Fibroblast of skin of scalp (primary cell): ENCODE measurements around the gene ZNF407.
"Not testable (repeated sequence)": the region's sequence is repeated elsewhere in the genome, so short reads cannot be mapped to it uniquely, and the experiment has no call there.

Source experiments
- DNase-seq: peaks from one replicate; pipeline ENCODE4 v3.0.0-alpha.2; 2013

The ZNF407 gene

DNA sequence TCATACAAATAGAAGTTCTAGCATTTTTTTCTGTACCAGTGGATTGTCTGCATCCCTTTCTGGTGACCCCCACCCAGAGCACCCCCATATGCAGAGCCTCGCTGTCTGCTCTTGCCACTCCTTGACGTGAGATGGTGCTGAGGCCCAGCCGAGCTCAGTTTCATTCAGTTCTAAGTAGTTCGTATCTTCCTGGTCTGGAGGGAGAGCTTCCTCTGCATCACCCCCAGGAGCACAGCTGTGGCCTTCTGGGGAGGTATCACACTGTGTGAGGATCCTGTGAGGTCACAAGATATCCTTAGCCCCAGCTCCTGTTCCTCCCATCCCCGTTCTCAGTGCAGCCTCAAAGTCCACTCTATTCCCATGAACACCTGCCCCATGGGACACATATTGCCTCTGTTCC, 478.6 kb downstream of the ZNF407 start:
- DNase-seq = no peak

DNA sequence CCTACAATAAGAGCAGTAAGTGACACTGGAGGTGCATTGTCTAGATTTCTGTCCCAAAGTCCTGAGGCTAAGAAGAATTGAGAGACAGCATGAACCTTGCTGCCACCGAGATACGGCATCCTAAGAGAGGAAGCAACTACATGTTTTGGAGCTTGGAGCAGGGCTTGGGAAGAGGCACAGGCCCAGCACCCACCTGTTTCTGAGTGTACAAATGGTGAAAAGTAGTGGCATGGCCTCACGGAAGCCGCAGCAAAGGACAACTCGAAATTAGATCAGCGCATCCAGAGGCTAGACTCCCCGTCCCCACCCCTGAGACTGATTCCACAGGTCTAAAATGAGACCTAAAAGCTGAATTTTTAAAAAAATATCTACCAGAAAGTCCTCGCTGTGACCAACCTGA, 483.8 kb downstream of the ZNF407 start:
- DNase-seq = no peak

DNA sequence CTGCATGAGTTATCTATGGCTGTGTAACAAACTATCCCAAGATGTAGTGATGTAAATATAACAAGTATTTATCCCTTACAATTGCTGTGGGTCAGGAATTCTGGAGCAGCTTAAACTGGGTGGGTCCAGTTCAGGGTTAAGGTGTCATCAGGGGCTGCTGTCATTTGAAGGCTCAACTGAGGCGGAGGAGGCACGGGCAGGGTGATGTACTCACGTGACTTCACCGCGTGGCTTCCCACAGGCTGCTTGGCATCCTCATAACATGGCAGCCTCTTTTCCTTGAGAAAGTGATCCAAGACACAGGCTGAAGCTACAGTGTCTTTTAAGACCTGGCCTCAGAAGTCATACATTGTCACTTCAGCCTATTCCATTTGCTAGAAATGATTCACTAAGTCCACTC, 485.5 kb downstream of the ZNF407 start:
- DNase-seq = no peak

DNA sequence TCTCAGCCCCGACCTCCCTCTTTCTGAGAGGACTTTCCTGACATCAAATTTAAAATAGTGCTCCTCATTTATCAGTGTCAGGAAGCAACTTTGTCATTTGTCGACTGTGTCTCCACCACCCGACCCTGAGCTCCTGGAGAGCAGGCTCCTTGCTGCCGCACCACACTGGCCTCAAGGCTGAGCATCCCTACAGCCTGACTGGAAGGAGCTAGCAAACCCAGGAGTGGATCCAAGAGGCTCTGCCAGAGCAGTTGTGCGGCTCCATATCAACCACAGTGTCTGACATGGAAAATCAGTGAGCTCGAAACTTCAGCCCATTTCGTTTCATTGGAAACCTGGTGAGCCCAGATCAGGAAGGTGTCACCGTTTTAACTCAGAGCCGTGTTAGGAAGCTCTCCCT, 486.1 kb downstream of the ZNF407 start:
- no peak for DNase-seq

DNA sequence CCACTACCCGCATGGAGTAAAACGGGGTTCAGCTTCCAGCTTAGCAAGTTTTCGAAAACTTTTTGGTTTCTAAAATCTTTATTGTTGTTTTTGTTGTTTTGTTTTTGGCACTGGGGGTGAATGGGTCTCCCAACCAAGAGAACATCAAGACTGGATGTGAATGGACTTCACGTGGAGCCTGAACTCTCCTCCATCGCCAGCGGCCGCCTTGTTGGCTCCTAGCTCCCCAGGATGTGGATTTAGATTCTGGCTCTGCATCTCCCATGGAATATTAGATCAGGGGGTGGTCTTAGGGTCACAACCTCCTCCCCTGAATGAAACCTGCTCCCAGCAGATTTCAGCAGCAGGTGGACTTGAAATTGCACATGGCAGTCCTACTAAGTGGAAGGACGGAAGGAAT, 488.0 kb downstream of the ZNF407 start:
- DNase-seq = not testable (repeated sequence)

DNA sequence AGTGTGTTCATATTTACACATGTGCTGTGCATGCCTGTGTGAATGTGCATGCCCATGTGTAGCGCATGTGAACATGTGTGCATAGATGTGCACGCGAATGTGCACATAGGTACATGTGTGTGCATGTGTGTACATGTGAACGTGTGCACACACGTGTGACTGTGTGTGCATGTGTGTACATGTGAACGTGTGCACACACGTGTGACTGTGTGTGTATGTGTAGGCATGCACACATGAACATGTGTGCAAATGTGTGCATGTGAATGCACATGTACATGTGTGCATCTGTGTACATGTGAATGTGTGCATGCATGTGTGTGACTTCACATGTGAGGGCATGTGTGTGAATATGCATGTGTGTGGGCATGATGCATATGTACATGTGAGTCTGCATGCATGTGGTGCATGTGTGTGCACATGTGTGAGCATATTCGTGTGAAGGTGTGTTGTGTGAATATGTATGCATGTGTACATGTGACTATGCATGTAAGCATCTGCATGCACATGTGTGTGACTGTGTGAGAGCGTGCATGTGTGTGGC, 488.9 kb downstream of the ZNF407 start:
- no peak for DNase-seq

DNA sequence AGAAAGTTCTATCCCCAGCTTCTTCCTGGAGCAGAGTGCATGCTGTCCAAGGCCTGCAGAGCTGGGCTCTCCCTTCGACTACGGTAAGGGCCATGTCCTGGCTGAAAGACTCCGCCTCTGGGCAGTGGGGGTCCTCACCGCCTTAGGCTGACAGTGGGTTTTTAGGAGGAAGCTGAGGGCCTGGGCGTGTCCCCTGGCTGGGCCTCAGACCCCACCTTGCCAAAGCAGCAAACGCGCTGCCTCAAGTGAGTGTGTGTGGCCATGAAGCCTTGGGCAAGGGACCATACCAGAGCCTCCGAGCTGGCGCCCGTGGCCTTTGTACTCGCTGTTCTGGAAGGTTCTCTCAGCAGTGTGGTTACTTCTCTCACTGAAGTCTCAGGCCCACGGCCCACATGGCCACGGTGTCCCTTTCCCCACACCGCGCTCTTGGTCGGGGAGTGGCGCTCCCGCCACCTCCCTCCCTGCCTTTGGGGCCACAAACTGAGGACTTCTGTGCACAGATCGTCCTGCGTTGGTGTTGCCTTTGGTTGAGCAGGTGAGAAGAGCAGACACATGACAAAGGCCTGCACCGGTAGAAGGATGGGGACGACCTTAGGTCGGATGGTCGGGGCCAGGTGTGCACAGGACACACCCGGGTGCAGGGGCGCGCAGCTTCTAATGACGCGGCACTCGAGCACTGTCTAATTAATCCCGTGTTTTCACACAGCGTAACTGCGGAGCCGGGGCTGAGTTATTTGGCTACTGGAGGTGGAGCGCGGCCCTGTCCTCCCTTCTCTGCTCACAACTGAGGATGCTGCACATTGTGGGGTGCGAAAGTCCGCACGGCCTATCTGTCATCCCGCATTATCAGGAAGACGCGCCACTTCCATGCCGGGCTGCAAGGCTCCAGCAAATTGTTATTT, 489.7 kb downstream of the ZNF407 start:
- no peak for DNase-seq

DNA sequence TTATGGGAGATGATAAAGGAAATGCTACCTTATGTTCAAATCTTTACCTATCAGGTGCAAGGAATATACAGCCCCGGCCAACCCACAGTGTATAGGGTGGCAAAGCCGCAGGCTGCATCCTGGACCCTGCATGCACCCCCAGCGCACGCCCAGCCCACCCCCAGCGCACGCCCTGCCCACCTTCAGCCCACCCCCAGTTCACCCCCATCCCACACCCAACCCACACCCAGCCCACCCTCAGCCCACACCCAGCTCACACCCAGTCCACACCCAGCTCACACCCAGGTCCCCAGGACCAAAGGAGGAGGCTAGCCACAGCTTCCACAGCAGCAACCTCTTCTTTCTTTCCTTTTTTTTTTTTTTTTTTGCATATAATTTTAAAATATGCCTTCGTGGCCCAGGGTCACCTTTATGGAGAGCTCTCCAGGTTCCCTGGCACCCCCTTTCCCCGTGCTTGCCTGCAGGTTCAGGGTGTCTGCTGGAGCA, 490.4 kb downstream of the ZNF407 start:
- no peak for DNase-seq

DNA sequence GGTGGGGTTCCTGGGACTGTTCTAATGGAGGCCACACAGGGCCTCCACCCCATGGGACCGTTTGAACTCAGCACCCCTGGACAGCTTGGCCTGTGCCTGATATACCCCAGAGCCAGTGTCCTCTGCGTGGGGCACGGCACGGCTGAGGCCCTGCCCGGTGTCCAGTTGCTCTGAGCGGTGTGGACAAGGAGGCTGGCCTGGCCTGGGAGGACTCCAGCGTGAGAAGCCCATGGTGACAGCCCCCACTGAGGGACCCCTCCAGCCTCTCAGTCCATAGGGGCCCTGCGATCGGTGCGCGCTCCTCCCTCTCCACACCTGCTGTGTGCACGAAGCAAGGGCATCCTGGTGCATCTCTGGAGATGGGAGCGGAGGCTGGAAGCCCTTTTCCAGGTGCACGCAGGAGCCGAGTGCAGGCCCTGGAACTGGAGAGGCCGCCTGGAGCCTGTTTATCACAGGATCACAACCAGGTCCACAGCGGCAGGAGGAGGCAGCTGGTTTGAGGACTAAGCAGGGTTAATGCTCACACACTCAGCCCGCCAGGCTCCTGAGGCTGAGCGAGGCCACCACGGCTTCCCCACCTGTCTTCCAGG, 491.0 kb downstream of the ZNF407 start:
- no peak for DNase-seq

DNA sequence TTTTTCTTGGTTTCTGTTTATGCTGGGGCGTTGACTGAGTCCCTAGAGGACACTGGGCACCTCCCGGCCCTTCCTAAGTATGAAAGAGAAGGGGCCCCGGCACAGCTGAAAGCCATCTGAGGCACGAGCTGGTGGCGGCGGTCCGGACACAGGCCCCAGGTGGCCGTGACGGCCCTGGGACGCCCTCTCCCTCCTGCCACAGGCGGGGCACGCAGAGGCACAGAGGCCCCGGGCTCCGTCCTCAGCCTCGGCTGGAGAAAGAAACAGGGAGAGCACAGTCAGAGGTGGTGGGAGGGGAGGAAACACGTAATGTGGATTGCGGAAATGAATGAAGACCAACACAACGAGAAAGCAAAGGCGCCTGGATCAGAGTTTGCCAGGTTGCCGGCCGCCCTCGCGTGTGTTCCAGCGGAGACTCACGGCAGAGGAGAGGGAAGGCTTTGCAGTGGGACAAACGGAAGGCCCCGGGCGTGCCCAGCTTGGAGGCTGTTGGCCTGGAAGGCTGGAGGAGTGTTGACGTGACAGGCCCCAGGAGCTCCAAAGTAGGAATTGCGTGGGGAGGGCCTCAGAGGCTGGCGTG, 492.2 kb downstream of the ZNF407 start:
- no peak for DNase-seq

DNA sequence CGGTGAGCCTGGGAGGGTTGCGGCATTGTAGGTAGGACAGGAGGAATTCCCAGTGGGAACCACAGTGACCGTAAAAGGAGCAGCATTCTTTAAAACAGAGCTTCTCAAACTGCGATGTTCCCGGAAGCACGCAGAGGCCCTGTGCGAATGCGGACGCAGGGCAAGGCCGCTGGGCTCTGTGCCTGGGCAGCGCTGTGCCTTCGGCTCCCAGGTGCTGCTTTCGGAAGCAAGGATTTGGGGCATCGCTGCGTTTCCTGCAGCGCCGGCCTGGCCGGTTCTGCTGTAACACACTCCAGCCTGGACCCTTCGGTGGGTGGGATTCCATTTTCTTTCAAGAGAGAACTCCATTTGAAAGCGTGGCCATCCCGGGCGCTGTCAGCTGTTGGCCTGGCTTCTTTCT, 492.7 kb downstream of the ZNF407 start:
- no peak for DNase-seq

DNA sequence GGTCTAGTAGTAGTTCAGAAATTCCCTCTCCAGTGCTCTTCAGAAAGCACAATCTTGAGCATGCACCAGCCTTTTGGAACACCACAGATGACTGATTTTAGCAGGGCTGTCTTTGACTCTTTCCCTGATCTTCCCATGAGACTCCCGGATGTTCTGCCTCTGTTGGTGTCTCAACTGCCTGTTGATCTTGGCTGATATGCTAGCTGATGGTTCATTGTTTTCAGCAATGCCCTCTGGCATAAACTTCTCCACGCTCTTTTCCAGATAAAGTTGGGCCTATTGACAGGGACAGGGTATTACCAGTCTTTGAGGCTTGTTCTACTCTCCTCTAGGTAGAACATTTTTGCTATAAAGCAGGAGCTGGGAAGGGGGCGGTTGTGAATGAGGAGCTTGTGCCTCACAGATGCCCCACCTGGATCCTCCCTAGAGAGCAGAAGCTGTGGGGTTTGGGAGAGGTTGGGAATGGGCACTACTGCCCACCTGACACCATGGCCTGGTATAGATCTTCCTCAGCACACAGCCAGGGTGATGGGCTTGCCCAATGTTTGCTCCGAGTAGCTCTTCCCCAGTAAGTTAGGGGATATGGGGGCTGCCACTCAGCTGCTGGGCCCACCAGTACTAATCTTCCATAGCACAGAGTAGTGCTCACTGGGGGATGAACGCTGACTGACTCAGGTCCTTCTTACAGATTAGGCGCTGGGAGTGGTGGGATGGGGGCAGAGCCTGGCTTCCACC, 500.0 kb downstream of the ZNF407 start:
- DNase-seq = no peak

DNA sequence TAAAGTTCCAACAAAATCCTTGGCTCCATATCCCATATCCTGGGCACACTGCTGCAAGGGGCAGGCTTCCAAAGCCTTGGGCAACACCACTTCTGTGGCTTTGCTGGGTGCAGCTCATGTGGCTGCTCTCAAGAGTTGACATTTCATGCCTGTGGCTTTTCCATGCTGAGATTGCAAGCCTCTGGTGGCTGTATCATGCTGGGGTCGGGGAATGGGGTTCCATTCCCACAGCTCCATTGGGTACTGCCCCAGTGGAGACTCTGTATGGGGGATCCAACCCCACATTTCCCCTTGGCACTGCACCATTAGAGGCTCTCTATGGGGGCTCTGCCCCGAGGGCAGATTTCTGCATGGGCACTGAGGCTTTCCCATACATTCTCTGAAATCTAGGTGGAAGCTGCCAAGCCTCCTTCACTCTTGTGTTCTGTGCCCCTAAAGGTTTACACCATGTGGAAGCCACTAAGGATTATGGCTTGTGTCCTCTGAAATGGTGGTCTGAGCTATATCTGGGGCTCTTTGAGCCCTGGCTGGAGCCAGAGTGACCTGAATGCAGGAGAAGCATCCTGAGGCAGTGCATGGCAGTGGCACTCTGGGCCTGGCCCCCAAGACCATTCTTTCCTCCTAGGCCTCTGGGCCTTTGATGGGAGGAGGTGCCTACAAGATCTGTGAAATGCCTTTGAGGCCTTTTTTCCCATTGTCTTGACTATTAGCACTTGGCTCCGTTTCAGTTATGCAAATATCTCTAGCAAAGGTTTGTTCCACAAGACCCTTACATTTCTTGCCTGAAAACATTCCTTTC, 503.4 kb downstream of the ZNF407 start:
- no peak for DNase-seq

DNA sequence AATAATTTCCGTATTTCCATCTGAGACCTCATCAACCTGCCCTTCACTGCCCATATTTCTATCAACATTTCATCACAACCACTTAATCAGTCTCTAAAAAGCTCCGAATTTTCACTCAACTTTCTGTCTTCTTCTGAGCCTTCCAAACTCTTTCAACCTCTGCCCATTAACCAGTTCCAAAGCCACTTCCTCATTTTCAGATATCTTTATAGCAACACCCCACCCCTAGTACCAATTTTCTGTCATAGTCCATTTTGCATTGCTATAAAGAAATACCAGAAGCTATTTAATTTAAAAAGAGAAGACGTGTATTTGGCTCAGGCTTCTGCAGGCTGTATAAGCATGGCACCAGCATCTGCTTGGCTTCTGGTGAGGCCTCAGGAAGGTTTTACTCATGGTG, 504.2 kb downstream of the ZNF407 start:
- DNase-seq = no peak

DNA sequence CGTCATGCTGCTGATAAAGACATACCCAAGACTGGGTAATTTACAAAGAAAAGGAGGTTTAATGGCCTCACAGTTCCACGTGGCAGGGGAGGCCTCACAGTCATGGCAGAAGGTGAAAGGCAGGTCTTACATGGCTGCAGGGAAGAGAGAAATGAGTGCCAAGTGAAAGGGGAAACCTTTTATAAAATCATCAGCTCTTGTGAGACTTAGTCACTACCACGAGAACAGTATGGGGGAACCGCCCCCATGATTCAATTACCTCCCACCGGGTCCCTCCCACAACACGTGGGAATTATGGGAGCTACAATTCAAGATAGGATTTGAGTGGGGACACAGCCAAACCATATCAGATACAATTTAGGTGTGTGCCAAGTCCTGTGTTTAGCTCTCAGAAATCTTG, 506.4 kb downstream of the ZNF407 start:
- DNase-seq = not testable (repeated sequence)

DNA sequence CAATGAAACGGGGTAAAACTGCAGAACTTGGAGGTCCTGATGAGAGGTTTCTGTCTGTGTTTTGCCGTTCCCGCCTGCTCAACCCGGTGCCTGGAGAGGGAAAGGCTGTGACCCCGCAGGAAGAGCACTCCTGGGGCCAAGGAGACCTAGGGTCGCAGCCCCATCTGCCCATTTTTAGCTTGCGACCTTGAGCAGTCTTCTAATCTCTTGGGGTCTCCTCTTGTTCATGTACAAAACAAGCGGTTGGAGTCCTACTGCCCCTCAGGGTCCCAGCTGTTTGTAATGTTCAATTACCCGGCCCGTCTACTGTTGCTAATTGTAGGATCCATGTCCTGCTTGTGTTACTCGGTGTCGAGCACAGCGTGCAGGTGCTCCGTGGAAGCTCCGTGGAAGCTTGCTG, 506.8 kb downstream of the ZNF407 start:
- DNase-seq = no peak

DNA sequence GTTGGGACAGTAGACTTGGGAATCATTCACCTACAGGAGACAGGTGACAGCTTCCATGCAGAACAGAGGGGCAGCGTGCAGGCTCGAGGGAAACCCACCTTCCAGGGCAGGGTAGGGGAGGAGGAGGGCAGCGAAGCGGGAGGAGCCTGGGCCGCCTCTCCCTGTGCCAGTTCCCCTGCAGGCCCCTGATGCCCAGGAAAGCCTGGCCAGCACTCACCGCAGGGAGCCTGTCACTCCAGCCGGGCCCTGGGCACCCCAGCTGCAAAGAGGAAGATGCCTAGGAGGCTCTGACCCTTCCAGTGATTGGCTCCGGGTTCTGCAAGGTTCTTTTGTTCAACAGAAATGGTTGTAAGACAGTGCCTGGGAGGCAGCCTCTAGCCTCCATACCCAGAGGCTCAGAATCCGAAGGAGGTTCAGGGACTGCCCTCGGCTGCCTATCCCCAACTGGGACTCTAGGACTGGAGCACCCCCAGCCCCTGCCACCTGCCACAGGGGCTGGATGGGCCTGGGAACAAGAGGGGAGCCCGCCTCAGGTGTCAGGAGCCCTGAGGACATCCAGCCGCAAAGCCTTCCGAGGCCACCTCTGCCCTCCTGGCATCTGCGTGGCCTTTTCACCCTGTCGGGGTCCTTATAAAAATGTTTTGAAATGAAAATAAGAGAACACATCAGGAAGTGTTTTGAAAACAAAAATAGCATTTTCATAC, 508.0 kb downstream of the ZNF407 start:
- DNase-seq = no peak

DNA sequence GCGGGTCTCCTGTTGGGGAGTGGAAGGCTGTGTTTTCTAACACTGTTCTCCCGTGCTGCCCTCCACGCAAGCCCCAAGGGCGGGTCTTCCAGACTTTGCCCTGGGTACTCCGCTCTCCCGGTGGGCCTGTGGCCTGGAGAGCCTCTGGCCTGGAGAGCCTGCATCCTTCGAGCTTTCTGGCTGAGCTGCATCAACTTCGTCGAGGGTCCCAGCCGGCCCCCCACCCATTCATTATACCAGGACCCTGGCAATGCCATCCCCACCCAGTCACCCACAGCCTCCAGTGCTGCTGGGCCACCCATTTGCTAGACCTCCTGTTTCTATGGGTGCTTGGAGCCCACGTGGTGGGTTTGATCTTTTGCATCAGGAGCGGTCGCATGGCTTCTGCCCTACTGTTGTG, 509.1 kb downstream of the ZNF407 start:
- no peak for DNase-seq

DNA sequence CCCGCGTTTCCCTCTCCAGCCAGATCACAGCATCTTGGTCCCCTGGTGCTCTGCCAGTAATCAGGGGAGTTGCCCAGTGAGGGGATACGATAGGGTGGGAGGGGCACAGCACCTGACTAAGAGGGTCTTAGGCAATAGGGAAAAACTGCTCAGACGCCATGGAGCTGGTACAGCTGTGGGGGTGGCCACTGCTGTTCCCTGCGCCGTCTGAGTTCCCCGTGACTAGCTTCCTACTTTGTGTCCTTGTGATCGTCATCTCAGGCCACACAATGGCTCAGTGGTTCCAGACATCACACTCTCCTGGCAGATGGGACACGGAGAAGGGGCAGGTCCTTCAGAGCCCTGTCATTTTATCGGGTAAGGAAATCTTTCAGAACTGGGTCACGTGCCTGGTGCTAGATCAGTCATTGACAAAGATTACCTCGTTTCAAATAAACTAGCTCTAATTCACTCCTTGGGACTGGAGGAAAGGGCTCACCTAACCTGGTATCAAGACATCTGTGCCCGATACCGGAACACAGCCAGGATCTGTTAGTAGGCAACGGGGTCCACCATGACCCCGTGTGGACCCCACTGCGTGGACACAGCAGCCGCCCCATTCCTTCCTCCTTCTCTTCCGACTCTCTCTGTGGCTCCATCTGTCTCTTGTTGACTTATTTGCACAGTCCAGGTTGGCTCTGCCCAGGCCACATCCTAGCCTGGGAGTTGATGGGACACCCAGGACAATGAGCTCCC, 509.7 kb downstream of the ZNF407 start:
- no peak for DNase-seq

DNA sequence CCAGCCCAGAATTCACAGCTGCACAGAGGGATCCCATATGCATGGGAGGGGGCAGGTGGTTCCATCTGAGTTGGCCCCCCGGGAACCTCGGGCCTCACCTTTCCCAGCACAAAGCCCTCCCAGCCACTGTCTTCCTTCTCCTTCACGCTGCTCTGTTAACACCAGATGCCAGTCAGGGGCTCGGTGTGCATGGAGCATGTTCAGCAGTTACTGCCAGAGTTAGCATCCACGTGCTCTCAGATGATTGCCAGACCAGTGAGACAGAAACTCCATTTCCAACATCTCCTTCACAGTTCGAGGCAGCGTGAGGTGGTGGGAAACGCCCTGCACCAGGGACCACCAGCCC, 510.2 kb downstream of the ZNF407 start:
- no peak for DNase-seq
